GM12801 (cell line): ENCODE results near the gene SH3PXD2B.

Experiments
- CTCF ChIP-seq: IDR thresholded peaks from one replicate; pipeline ENCODE4 v1.5.1; 2011; ENCODE audit warnings: control low read depth; ENCODE audit not compliant: insufficient read length; ENCODE audit errors: extremely low read depth

Gene SH3PXD2B

DNA sequence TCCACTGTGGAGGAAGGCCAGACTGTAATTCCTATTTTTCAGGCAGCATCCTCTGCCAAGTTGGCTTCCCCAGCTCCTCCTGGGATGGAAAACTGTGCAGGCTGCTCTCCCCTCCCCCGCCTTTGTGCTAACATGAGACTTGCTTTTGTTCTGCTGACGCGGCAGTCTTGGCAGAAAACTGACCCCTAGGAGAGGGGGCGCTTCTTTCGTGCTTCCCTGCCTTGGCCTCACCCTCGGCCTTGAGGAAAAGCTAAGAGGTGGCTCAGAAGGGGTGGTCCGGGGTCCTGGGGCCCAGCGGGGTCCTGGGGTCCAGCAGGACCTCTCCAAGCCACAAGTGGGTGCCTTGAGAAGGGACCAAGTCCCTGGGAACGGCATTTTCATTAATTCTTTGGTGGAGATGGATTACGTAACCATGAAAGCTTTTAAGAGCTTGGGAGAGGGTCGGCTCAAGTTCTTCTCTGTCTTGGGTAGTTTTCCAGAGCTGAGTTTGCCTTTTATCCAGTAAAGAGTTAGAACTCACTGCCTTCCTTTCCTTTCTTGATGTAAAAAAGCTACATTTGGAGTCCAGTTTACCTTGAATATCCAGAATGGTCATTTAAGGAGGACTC lies 51.0 kb downstream of the SH3PXD2B start:
- no peak for TF ChIP-seq CTCF

DNA sequence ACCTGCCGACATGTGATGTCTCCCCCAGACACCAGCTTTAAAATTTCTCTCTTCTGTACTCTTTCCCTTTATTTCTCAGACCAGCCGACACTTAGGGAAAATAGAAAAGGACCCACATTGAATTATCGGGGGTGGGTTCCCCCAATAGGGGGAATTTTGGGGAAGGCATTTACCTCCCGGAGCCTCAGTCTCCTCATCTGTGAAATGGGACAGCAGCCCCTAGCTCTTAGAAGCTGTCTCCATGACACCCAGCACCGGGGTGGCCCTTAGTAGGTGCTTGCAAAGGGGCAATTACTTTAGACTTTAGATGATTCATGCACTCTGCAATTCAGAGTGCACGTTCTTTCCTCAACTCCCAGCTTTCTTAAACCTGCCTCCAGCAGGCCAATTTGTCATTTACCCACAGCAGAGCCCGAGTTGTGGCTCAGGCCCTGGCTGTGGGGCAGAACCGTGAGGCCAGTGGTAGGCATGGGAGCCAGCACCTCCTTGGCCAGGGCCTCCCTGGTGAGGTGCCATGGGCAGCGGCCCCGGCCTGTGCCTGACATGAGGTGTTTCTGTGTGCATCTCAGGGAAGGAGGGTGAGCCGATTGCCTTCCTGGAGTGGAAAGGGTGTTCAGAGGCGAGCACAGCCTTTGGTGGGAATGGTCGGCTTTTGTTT lies 51.7 kb downstream of the SH3PXD2B start:
- TF ChIP-seq CTCF, result no peak

DNA sequence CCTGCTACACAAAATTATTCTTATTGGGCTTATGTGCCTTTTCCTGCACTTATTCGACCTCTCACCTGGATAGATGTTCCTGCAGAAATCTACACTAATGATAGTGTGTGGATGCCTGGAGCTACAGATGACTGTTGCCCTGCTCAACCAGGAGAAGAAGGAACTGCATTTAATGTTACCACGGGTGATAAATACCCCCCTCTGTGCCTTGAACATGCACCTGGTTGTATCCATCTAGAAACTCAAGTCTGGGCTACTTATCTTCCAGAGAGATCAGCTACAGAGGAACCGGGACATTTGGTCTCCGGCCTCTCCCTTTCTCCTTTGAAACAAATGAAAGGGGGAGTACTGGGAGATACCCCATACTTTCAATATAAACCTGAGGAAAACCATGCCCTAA lies 54.5 kb downstream of the SH3PXD2B start:
- TF ChIP-seq CTCF, result no peak

GRCh38 chr5:172399336-172399735 lies 55.0 kb downstream of the SH3PXD2B start:
- TF ChIP-seq CTCF, result no peak

- no peak for TF ChIP-seq CTCF
These were observed 58.1 kb downstream of the SH3PXD2B start for GRCh38 chr5:172396220-172396619.

DNA sequence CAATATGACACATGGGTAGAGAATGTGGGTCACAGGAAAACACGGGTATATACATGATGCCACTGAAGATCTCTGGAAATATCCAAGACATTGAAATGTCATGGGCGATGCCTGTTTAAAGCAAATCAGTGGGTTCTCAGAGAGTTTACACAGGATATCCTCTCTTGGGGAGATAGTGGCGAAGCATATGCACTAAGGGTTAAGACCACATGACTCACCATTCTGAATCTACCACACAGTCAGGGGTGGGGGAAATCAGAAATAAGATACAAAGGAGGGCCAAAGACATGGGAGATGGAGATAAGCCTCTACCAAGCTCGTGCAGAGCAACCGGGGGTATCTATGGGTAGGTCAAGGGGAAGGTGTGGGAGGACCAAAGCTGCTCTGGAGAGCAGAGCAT lies 58.8 kb downstream of the SH3PXD2B start:
- no peak for TF ChIP-seq CTCF

GRCh38 chr5:172389578-172390112 lies 64.7 kb downstream of the SH3PXD2B start:
- no peak for TF ChIP-seq CTCF
